ENCODE results near the gene ASCC2.

GRCh38 chr22:29842172-29842571 lies 4.1 kb upstream of the ASCC2 start:
- TF ChIP-seq FOS (IDR thresholded peaks at IDR 0.05; ENCODE audit: low read depth, low read length) (no peak), RFX5 (IDR thresholded peaks at IDR 0.05; ENCODE audit: low read depth, low read length) (no peak), CTCF (conservative IDR thresholded peaks at IDR 0.05; ENCODE audit: low read depth, low read length) (no peak), POLR2A (IDR thresholded peaks at IDR 0.05; ENCODE audit: low read depth, low read length) (no peak), RAD21 (IDR thresholded peaks at IDR 0.05; ENCODE audit: low read length) (no peak)

All from IMR-90 (cell line).